GM12872 (cell line): ENCODE measurements around the gene PPP1R18.

Experiments
- CTCF ChIP-seq: IDR thresholded peaks from 3 replicates; pipeline ENCODE4 v1.5.1; 2011; ENCODE audit warnings: low read depth, mild to moderate bottlenecking, low read length, moderate library complexity; ENCODE audit not compliant: insufficient read depth

Gene PPP1R18

GRCh38 chr6:30686009-30686907 lies at the start of gene PPP1R18:
Gene PPP1R18 (minus strand): TSS chr6:30686645. CDS start chr6:30686018, 627 bp downstream.
- TF ChIP-seq CTCF = no peak

- TF ChIP-seq CTCF = no peak
These were observed 49.3 kb upstream of the PPP1R18 start for GRCh38 chr6:30735668-30736314.

GRCh38 chr6:30732237-30732943 lies 45.9 kb upstream of the PPP1R18 start:
- TF ChIP-seq CTCF = no peak

GRCh38 chr6:30730601-30731435 lies 44.4 kb upstream of the PPP1R18 start:
- peak; percentile 82 for TF ChIP-seq CTCF

GRCh38 chr6:30727920-30728553 lies 41.6 kb upstream of the PPP1R18 start:
- no peak for TF ChIP-seq CTCF

- TF ChIP-seq CTCF = no peak
These were observed 40.3 kb upstream of the PPP1R18 start for GRCh38 chr6:30726506-30727413.
